IMR-90 (cell line): ENCODE results near the gene MAD2L2.

Source experiments
- CEBPB ChIP-seq: IDR thresholded peaks from 2 replicates; pipeline ENCODE4 v1.6.1; 2012; ENCODE audit warnings: low read depth, low read length, improper control_type of control experiment
- POLR2A ChIP-seq: IDR thresholded peaks from 2 replicates; pipeline ENCODE4 v1.6.1; 2012; ENCODE audit warnings: mild to moderate bottlenecking, low read depth, low read length

DNA sequence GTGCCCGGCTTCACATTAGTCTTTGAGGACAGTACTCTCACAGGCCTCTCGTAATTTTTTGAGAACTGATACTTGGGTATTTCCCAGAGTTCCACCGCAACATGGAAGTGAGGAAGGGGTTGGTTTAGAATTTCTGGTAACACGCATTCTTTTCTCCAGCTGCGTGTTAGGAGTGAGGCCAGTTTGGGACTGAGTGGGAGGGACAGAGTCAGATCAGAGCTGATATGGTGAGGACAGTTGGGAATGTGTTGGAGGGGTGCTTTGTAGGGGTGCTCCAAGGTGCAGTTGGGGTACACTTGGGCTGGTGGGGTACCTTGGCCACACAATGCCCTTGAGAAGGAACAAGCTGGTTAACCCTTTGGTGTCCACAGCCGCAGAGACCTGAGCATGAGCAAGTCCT lies 10.2 kb downstream of the MAD2L2 start:
- TF ChIP-seq POLR2A: no peak
- no peak for TF ChIP-seq CEBPB
